ENCODE results near the gene RAB3B.

Gene RAB3B

GRCh38 chr1:52003877-52004276 lies 13.4 kb upstream of the RAB3B start:
- no peak for DNase-seq (ENCODE audit: low read depth)
- no peak for TF ChIP-seq CTCF (conservative IDR thresholded peaks at IDR 0.05; ENCODE audit: low read depth, low read length)
- H3K4me3 ChIP-seq (ENCODE audit: low read length), result no peak overlapping the region

- peak; percentile 64 for DNase-seq (ENCODE audit: low read depth)
These were observed 11.8 kb upstream of the RAB3B start for GRCh38 chr1:52002038-52002917.

GRCh38 chr1:51998701-51999100 lies 8.2 kb upstream of the RAB3B start:
- H3K4me3 ChIP-seq (ENCODE audit: low read length), result no peak overlapping the region
- TF ChIP-seq CTCF (conservative IDR thresholded peaks at IDR 0.05; ENCODE audit: low read depth, low read length), result no peak
- no peak for DNase-seq (ENCODE audit: low read depth)

More at GRCh38 chr1:52002038-52002917, 11.8 kb upstream of the RAB3B start:
- H3K4me3 ChIP-seq (ENCODE audit: low read length), result no peak overlapping the region
- TF ChIP-seq CTCF (conservative IDR thresholded peaks at IDR 0.05; ENCODE audit: low read depth, low read length), result peak; percentile 91

GRCh38 chr1:51997974-51998382 lies 7.5 kb upstream of the RAB3B start:
- TF ChIP-seq CTCF (conservative IDR thresholded peaks at IDR 0.05; ENCODE audit: low read depth, low read length), result no peak
- H3K4me3 ChIP-seq (ENCODE audit: low read length), result no peak overlapping the region
- DNase-seq (ENCODE audit: low read depth), result no peak

GRCh38 chr1:51989582-51990477 lies 670 bp downstream of the RAB3B start:
- TF ChIP-seq CTCF (conservative IDR thresholded peaks at IDR 0.05; ENCODE audit: low read depth, low read length), result no peak
- DNase-seq (ENCODE audit: low read depth), result no peak
- H3K4me3 ChIP-seq (ENCODE audit: low read length), result peak overlapping the region; percentile 51

- DNase-seq (ENCODE audit: low read depth), result no peak
- no peak overlapping the region for H3K4me3 ChIP-seq (ENCODE audit: low read length)
- TF ChIP-seq CTCF (conservative IDR thresholded peaks at IDR 0.05; ENCODE audit: low read depth, low read length), result no peak
These were observed 2.2 kb downstream of the RAB3B start for GRCh38 chr1:51988254-51988653.
